Spinal cord (tissue), 10 donors: Measurements from ENCODE around the gene ACADL. TPM values are rescaled to one million over a fixed set of nuclear protein-coding genes. Genes with fewer than 3 reads are reported as not detected.

Experiments used
- DNase-seq, 6 donors: peaks; one replicate each; pipeline versions ENCODE4 v3.0.0 to v3.0.0-alpha.2; 2013 to 2015; ENCODE audit warnings: low spot score in 6 of 6, low read depth in 4 of 6
- H3K27ac ChIP-seq: one replicate; pipeline ENCODE4 v1.5.1; 2013; ENCODE audit warnings: low read depth, low read length, control low read depth
- H3K27me3 ChIP-seq: one replicate; pipeline ENCODE4 v1.6.1; 2013; ENCODE audit warnings: low read length; ENCODE audit not compliant: control insufficient read depth, insufficient read depth
- H3K36me3 ChIP-seq: one replicate; pipeline ENCODE4 v1.6.1; 2013; ENCODE audit warnings: low read length; ENCODE audit not compliant: control insufficient read depth, insufficient read depth
- H3K4me1 ChIP-seq: one replicate; pipeline ENCODE4 v1.6.1; 2013; ENCODE audit warnings: low read length; ENCODE audit not compliant: control insufficient read depth, insufficient read depth
- H3K4me3 ChIP-seq: one replicate; pipeline ENCODE4 v1.5.1; 2013; ENCODE audit warnings: low read depth, low read length, control low read depth
- H3K9me3 ChIP-seq: one replicate; pipeline ENCODE4 v1.6.1; 2013; ENCODE audit warnings: low read length; ENCODE audit not compliant: control insufficient read depth, insufficient read depth
- WGBS: methylation state at CpG from one replicate; pipeline ENCODE4 v1.1.5; 2013; ENCODE audit warnings: missing lambda C conversion rate; ENCODE audit not compliant: insufficient coverage; 5-methylcytosine and 5-hydroxymethylcytosine counted together
- polyA plus RNA-seq, 2 donors: library from polyadenylated mRNA; unstranded; fragments of 120-200 nt; gene quantifications; one replicate each; pipeline ENCODE4 v1.2.1, GENCODE V29; 2013; ENCODE audit not compliant: insufficient read length in 2 of 2
- small RNA-seq: library from RNA; depleted of rRNA; stranded (forward); fragments of <200 nt; gene quantifications from one replicate; pipeline ENCODE3, GENCODE V24; 2014; ENCODE audit warnings: low replicate concordance
- total RNA-seq, 2 donors: library from RNA; depleted of rRNA in 1 of 2; stranded (reverse); fragments of 120-200 nt in 1 of 2; fragments of >200 nt in 1 of 2; gene quantifications; one replicate each; pipeline versions ENCODE4 v1.2.3 to v1.2.4, GENCODE V29; 2013 to 2014
- donor health status: healthy.

ACADL gene
- total and polyA plus RNA-seq, 4 donors = 3.1 to 5.8 (median 4.0) TPM

GRCh38 chr2:210159059-210159458 lies 66.2 kb downstream of the ACADL start:
- WGBS = 67% methylated on average over 2 of the region's 3 CpGs
- DNase-seq = no peak
- H3K27ac ChIP-seq = no peak overlapping the region
- H3K27me3 ChIP-seq = no peaks in the 10 kb centered on the region
- H3K36me3 ChIP-seq = no peaks in the 10 kb centered on the region
- no peaks in the 10 kb centered on the region for H3K4me1 ChIP-seq
- no peak overlapping the region for H3K4me3 ChIP-seq
- H3K9me3 ChIP-seq = peaks cover 1% of the 10 kb centered on the region

- Histone ChIP-seq H3K27me3 (no peaks in the 10 kb centered on the region), H3K36me3 (no peaks in the 10 kb centered on the region), H3K27ac (no peak overlapping the region), H3K9me3 (no peaks in the 10 kb centered on the region), H3K4me3 (no peak overlapping the region), H3K4me1 (no peaks in the 10 kb centered on the region)
- no CpG with 5 or more reads among the region's 2 CpGs for WGBS
- DNase-seq = no peak
These were observed 67.0 kb downstream of the ACADL start for GRCh38 chr2:210158236-210158635.

- WGBS = 75% methylated on average over 1 of the region's 3 CpGs
- Histone ChIP-seq H3K4me3 (no peak overlapping the region), H3K27me3 (no peaks in the 10 kb centered on the region), H3K9me3 (no peaks in the 10 kb centered on the region), H3K36me3 (no peaks in the 10 kb centered on the region), H3K27ac (no peak overlapping the region), H3K4me1 (no peaks in the 10 kb centered on the region)
- no peak for DNase-seq
These were observed 67.7 kb downstream of the ACADL start for GRCh38 chr2:210157526-210157925.

GRCh38 chr2:210147614-210148013 lies 77.6 kb downstream of the ACADL start:
- Histone ChIP-seq H3K27me3 (no peaks in the 10 kb centered on the region), H3K36me3 (peaks cover 5% of the 10 kb centered on the region), H3K4me3 (no peak overlapping the region), H3K9me3 (no peaks in the 10 kb centered on the region), H3K4me1 (no peaks in the 10 kb centered on the region), H3K27ac (no peak overlapping the region)
- DNase-seq = no peak

Small RNAs within 50 kb of the gene (small RNA-seq; reads per million reads assigned to genes)
- not detected for gene RF00019

Other genes starting within 250 kb of the ACADL start
- 10 to 100 TPM; 57.6 to 68.0 TPM for gene RPE, start 222.8 kb downstream of the ACADL start, total RNA-seq
- 10 to 100 TPM; 33.4 to 37.5 TPM for gene RPE, start 222.8 kb downstream of the ACADL start, polyA plus RNA-seq
- 10 to 100 TPM; 46.6 to 69.6 TPM for gene KANSL1L, start 54.0 kb downstream of the ACADL start, total RNA-seq
- 10 to 100 TPM; 23.1 to 24.3 TPM for gene KANSL1L, start 54.0 kb downstream of the ACADL start, polyA plus RNA-seq
- gene MYL1, start 89.7 kb upstream of the ACADL start, total RNA-seq = 1 to 10 TPM; 3.3 to 3.6 TPM
- 10 to 100 TPM in 1 of 2 donors, 1 to 10 TPM in 1; 1.2 to 11.8 TPM for gene MYL1, start 89.7 kb upstream of the ACADL start, polyA plus RNA-seq